NB4 (cell line): Measurements from ENCODE around the gene ADARB2.

Experiments used
- DNase-seq: peaks from one replicate; pipeline ENCODE4 v3.0.0; 2010; ENCODE audit warnings: low read depth
- H3K4me3 ChIP-seq: one replicate; pipeline ENCODE4 v1.5.1; 2011; ENCODE audit warnings: mild to moderate bottlenecking, low read depth, low read length, moderate library complexity
- MYC ChIP-seq: IDR thresholded peaks from 2 replicates; pipeline ENCODE4 v1.6.1; 2011; ENCODE audit warnings: low read depth, low read length
- POLR2A ChIP-seq: IDR thresholded peaks from 2 replicates; pipeline ENCODE4 v1.6.1; 2011; ENCODE audit warnings: mild to moderate bottlenecking; ENCODE audit not compliant: insufficient read length; ENCODE audit errors: extremely low read depth
- TF ChIP-seq, protein P1 (sequence below): IDR thresholded peaks from one replicate; pipeline ENCODE4 v1.5.1; 2012; ENCODE audit warnings: low read depth, low read length
- TF ChIP-seq, protein P2 (sequence below): IDR thresholded peaks from 2 replicates; pipeline ENCODE4 v1.6.1; 2011; ENCODE audit warnings: low read depth, low read length

Gene ADARB2

DNA sequence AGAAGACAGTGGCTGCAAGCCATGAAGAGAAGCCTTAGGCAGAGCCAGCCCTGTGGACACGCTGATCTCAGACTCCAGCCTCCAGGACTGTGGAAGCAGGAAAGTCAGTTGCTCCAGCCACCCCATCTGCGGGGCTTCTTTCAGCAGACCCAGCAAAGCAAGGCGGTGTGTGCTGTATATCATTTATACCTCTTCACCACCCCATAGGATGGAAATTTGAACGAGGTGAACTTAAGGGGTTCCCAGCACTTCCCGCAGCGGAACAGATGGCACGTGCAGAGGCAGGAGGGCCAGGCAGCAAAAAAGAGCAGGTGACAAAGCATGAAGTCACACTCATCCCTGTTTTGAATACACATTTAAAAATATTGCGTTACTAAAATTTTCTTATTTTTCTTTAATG lies 159.4 kb downstream of the ADARB2 start:
- H3K4me3 ChIP-seq = no peak overlapping the region
- DNase-seq = no peak

DNA sequence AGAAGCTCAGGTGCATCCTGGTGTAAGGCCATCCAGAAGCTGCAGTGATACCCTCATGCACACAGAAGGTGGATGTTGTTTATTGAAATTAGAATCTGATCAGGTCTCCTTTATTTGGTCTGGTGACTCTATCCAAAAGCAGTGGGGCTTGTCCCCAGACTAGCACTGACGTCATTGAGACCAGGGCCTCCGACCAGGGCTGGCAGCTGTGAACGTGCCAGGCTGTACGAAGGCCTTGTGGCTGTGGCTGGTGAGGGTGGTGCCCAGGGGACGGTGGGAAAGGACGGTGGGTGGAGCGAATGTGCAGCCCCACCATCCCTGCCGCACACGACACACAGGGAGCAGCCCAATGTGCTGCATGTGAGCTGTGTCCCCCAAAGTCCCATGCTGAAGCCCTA lies 160.0 kb downstream of the ADARB2 start:
- DNase-seq = no peak
- TF ChIP-seq, protein P1, sequence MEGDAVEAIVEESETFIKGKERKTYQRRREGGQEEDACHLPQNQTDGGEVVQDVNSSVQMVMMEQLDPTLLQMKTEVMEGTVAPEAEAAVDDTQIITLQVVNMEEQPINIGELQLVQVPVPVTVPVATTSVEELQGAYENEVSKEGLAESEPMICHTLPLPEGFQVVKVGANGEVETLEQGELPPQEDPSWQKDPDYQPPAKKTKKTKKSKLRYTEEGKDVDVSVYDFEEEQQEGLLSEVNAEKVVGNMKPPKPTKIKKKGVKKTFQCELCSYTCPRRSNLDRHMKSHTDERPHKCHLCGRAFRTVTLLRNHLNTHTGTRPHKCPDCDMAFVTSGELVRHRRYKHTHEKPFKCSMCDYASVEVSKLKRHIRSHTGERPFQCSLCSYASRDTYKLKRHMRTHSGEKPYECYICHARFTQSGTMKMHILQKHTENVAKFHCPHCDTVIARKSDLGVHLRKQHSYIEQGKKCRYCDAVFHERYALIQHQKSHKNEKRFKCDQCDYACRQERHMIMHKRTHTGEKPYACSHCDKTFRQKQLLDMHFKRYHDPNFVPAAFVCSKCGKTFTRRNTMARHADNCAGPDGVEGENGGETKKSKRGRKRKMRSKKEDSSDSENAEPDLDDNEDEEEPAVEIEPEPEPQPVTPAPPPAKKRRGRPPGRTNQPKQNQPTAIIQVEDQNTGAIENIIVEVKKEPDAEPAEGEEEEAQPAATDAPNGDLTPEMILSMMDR = no peak
- TF ChIP-seq POLR2A = no peak
- no peak for TF ChIP-seq MYC
- TF ChIP-seq, protein P2, sequence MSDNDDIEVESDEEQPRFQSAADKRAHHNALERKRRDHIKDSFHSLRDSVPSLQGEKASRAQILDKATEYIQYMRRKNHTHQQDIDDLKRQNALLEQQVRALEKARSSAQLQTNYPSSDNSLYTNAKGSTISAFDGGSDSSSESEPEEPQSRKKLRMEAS = no peak
- no peak overlapping the region for H3K4me3 ChIP-seq

More for the DNA sequence above, 159.4 kb downstream of the ADARB2 start:
- TF ChIP-seq MYC = no peak
- TF ChIP-seq, protein P1 = no peak
- TF ChIP-seq POLR2A = no peak
- TF ChIP-seq, protein P2 = no peak

DNA sequence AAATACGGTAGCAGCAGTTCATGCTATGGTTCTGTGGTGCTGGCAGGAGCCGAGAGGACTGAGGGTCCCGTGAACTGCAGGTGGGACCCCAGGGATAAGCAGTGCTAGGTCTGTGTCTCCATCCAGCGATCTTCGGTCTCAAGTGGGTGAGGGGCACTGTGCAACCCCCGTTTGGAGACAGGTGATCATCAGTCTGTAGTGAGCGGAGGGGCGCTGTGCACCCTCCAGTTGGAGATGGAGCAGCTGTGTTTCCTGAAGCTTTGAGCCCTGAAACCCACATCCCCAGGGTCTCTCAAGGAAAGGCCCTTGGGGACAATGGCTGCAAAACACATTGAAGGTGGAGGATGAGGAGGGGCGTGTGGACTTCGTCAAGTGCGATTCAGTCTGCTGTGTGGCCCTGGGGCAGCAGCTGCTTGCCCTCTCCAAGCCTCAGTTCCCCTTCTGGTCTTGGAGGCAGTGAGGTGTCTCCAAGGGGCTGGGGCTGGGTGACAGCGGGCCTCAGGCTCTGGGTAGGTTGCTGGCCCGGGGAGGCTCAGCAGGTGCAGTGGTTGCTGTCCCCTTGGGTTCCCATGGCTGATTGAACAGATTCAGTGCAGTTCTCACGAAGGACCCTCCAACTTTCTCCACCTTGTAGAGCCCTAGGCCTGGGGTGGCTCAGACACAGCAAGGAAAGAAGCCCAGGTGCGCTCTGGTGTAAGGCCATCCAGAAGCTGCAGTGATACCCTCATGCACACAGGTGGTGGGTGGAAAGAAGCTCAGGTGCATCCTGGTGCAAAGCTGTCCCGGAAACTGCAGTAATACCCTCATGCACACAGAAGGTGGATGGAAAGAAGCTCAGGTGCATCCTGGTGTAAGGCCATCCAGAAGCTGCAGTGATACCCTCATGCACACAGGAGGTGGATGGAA lies 160.6 kb downstream of the ADARB2 start:
- no peak overlapping the region for H3K4me3 ChIP-seq
- DNase-seq = no peak
- TF ChIP-seq MYC = no peak
- TF ChIP-seq, protein P1 = no peak
- no peak for TF ChIP-seq POLR2A
- TF ChIP-seq, protein P2 = no peak

DNA sequence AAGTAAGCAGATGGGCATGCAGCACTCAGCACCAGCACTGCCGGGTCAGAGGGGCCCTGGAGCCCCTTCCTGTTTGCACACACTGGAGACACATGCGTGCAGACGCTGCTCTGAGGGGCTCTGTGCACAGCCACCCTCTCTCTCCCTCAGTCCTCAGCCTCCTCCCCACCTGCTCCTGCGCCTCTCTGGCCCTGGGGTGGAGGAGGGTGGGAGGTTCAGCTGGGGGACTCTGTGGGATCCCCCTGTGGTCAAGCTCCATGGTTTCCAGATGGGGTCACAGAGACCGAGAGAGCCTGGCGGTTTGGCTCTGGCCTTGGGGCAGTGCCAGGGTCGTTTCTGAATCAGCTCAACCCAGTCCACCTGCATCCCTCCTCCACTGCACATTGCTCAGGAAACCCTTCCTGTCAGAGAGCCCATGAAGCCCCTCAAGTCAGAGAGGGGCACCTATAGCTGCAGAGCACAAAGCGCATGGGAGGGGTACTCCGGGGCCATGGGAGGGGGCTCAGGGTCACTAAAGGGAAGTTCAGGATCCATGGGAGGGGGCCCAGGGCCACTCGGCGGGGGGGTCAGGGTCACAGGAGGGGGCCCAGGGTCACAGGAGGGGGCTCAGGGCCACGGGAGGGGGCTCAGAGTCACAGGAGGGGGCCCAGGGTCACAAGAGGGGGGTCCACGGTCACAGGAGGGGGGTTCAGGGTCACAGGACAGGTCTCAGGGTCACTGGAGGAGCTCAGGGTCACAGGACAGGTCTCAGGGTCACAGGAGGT lies 161.7 kb downstream of the ADARB2 start:
- DNase-seq = no peak
- TF ChIP-seq POLR2A (no peak), MYC (no peak)
- TF ChIP-seq, protein P1 = no peak
- TF ChIP-seq, protein P2 = no peak
- H3K4me3 ChIP-seq = no peak overlapping the region

DNA sequence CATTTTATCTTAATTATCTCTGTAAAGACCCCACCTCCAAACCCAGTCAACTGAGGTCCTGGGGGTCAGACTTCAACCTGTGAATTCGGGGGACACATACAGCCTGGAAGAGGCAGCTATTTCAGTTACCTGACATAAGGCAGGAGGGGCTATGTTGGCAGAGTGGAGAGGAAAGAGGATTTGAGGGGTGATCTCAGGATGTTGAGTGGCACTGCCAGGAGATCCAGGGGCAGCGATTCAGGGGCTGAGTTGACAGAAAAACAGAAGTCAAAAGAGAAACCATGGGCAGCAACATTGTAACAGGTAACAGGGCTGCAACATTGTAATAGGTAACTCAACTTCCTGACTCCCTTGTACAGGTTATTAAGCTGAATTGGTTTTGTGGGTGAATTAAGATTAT lies 162.6 kb downstream of the ADARB2 start:
- no peak for DNase-seq

More for the DNA sequence above, 162.6 kb downstream of the ADARB2 start:
- TF ChIP-seq, protein P1 = no peak
- TF ChIP-seq POLR2A (no peak), MYC (no peak)
- TF ChIP-seq, protein P2 = no peak
- H3K4me3 ChIP-seq = no peak overlapping the region
